Measurements from ENCODE around the gene PIGC.

GRCh38 chr1:172397221-172397620 is 46.6 kb downstream of the PIGC start:
- TF ChIP-seq, protein P1, sequence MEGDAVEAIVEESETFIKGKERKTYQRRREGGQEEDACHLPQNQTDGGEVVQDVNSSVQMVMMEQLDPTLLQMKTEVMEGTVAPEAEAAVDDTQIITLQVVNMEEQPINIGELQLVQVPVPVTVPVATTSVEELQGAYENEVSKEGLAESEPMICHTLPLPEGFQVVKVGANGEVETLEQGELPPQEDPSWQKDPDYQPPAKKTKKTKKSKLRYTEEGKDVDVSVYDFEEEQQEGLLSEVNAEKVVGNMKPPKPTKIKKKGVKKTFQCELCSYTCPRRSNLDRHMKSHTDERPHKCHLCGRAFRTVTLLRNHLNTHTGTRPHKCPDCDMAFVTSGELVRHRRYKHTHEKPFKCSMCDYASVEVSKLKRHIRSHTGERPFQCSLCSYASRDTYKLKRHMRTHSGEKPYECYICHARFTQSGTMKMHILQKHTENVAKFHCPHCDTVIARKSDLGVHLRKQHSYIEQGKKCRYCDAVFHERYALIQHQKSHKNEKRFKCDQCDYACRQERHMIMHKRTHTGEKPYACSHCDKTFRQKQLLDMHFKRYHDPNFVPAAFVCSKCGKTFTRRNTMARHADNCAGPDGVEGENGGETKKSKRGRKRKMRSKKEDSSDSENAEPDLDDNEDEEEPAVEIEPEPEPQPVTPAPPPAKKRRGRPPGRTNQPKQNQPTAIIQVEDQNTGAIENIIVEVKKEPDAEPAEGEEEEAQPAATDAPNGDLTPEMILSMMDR (IDR thresholded peaks at IDR 0.05), result no peak
- no peak for TF ChIP-seq POLR2A (IDR thresholded peaks at IDR 0.05)

All from thyroid gland (tissue), 4 donors.